Psoas muscle (tissue), 8 donors: ENCODE data around the gene GIPC3. TPM values are rescaled to one million over a fixed set of nuclear protein-coding genes. Genes with fewer than 3 reads are reported as not detected.

Experiments used
- ATAC-seq, 4 donors: fragments of 200-7000 bp; cut with Tn5 transposase; one replicate each; pipeline ENCODE4 v1.9.1; 2020; ENCODE audit warnings: moderate library complexity in 3 of 4, mild to moderate bottlenecking in 2 of 4
- DNase-seq, 2 donors: peaks; one replicate each; pipeline ENCODE4 v3.0.0-alpha.2; 2020
- H3K27ac ChIP-seq: fragments of 200-600 bp; one replicate; pipeline ENCODE4 v1.8.0; 2022
- H3K27me3 ChIP-seq, 3 donors: fragments of 200-600 bp in 1 of 3; one replicate each; pipeline versions ENCODE4 v1.6.1 to v1.8.0; 2013 to 2022; ENCODE audit warnings: low read length in 2 of 3, mild to moderate bottlenecking in 2 of 3, moderate library complexity in 1 of 3; ENCODE audit not compliant: insufficient read depth in 3 of 3
- H3K36me3 ChIP-seq, 2 donors: fragments of 200-600 bp in 1 of 2; one replicate each; pipeline versions ENCODE4 v1.6.1 to v1.8.0; 2013 to 2022; ENCODE audit warnings: low read depth in 1 of 2, mild to moderate bottlenecking in 1 of 2, moderate library complexity in 1 of 2; ENCODE audit not compliant: insufficient read depth in 1 of 2
- H3K4me1 ChIP-seq: fragments of 200-600 bp; one replicate; pipeline ENCODE4 v1.8.0; 2022
- H3K4me3 ChIP-seq: fragments of 200-600 bp; one replicate; pipeline ENCODE4 v1.8.0; 2022; ENCODE audit warnings: mild to moderate bottlenecking
- H3K9me3 ChIP-seq: fragments of 200-600 bp; one replicate; pipeline ENCODE4 v1.8.0; 2022
- WGBS, 3 donors: extraction: QIAGEN DNeasy Blood & Tissue Kit; methylation state at CpG; one replicate each; pipeline versions ENCODE4 v1.1.6 to v1.1.7; 2013; 5-methylcytosine and 5-hydroxymethylcytosine counted together
- intact Hi-C, 2 donors: fragments of 100-400 bp; cut with DNase I; formaldehyde crosslinking; loops; one replicate each; pipeline versions ENCODE4 v1.11.0 to v1.14.2; 2022
- polyA plus RNA-seq, 3 donors: library from polyadenylated mRNA; stranded (reverse); fragments of 200-250 nt; gene quantifications; one replicate each; pipeline ENCODE4 v1.2.3, GENCODE V29; 2013
- total RNA-seq, 4 donors: library from RNA; stranded (reverse); fragmentation: NEBNext Ultra II Directional in 2 of 4; extraction: Animal tissue kit (Norgen Biotek cat#: 25700) in 2 of 4; gene quantifications; one replicate each; pipeline versions ENCODE4 v1.2.1 to v1.2.4, GENCODE V29; 2021 to 2023
- TF ChIP-seq, protein P1 (sequence below): fragments of 200-600 bp; IDR thresholded peaks from one replicate; pipeline ENCODE4 v1.8.0; 2022; ENCODE audit warnings: antibody characterized with exemption
- donor health status: healthy with polysubstance abuse.
- donor health status: DM: no; HTN: no; CAD: no; lungs with moderate emphysema.
- donor health status: Bipolar disorder and iron deficiency.
- donor health status: healthy.
- donor health status: DM: yes; HTN: yes; CAD: no.
- donor health status: DM: no; HTN: no; CAD: no.
- donor health status: DM: no; HTN: no; CAD: no.
- donor health status: DM: yes; HTN: yes; CAD: no.

GIPC3 gene
- total and polyA plus RNA-seq, 7 donors: 0.30 to 1.1 (median 0.45) TPM

GRCh38 chr19:3593156-3593555, 7.9 kb downstream of the GIPC3 start:
- no peak overlapping the region for H3K27ac ChIP-seq
- no peak for ATAC-seq
- TF ChIP-seq, protein P1, sequence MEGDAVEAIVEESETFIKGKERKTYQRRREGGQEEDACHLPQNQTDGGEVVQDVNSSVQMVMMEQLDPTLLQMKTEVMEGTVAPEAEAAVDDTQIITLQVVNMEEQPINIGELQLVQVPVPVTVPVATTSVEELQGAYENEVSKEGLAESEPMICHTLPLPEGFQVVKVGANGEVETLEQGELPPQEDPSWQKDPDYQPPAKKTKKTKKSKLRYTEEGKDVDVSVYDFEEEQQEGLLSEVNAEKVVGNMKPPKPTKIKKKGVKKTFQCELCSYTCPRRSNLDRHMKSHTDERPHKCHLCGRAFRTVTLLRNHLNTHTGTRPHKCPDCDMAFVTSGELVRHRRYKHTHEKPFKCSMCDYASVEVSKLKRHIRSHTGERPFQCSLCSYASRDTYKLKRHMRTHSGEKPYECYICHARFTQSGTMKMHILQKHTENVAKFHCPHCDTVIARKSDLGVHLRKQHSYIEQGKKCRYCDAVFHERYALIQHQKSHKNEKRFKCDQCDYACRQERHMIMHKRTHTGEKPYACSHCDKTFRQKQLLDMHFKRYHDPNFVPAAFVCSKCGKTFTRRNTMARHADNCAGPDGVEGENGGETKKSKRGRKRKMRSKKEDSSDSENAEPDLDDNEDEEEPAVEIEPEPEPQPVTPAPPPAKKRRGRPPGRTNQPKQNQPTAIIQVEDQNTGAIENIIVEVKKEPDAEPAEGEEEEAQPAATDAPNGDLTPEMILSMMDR: no peak
- H3K4me1 ChIP-seq: no peaks in the 10 kb centered on the region
- no peaks in the 10 kb centered on the region for H3K9me3 ChIP-seq
- DNase-seq: no peak
- no peaks in the 10 kb centered on the region for H3K36me3 ChIP-seq
- WGBS, 3 donors: 26 to 39% (median 31%) methylated on average over 11 of the region's 11 CpGs
- H3K27me3 ChIP-seq: peaks cover 0 to 2% (median 0%) of the 10 kb centered on the region in 3 donors
- H3K4me3 ChIP-seq: no peak overlapping the region
- intact Hi-C loops: no loop called here

- Histone ChIP-seq H3K27ac (no peak overlapping the region), H3K4me3 (no peak overlapping the region), H3K4me1 (no peaks in the 10 kb centered on the region), H3K9me3 (no peaks in the 10 kb centered on the region), H3K27me3 (peaks cover 0 to 4% (median 0%) of the 10 kb centered on the region in 3 donors), H3K36me3 (no peaks in the 10 kb centered on the region)
- WGBS, 3 donors: 65% methylated on average over 27 to 34 of the region's 34 CpGs
- intact Hi-C loops: no loop called here
- ATAC-seq (no peak), DNase-seq (no peak)
- TF ChIP-seq, protein P1: no peak
Observed at GRCh38 chr19:3595521-3596061, 10.3 kb downstream of the GIPC3 start.

GRCh38 chr19:3599776-3600187, 14.5 kb downstream of the GIPC3 start:
- DNase-seq (no peak), ATAC-seq (no peak)
- 87 to 90% (median 89%) methylated on average over 26 to 28 of the region's 28 CpGs for WGBS, 3 donors
- H3K27me3 ChIP-seq: peaks cover 0 to 10% (median 7%) of the 10 kb centered on the region in 3 donors
- no peak overlapping the region for H3K27ac ChIP-seq
- TF ChIP-seq, protein P1: no peak
- H3K9me3 ChIP-seq: no peaks in the 10 kb centered on the region
- H3K4me1 ChIP-seq: no peaks in the 10 kb centered on the region
- no peaks in the 10 kb centered on the region for H3K36me3 ChIP-seq
- no peak overlapping the region for H3K4me3 ChIP-seq
- intact Hi-C loops: no loop called here

DNA sequence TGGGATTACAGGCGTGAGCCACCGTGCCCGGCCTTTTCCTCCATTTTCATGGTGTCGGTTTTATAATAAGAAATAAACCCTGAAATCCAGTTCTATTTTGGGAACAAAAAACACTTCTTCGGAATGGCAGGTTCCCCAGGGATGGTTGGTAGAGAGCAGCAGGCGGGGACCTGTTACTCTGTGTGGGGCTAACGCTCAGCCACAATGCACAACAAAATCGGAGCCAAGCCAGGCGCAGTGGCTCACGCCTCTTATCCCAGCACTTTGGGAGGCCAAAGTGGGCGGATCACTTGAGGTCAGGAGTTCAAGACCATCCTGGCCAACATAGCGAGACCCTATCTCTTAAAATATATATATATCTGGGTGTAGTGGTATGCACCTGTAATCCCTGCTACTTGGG, 15.7 kb downstream of the GIPC3 start:
- 64 to 76% (median 66%) methylated on average over 12 of the region's 12 CpGs for WGBS, 3 donors
- DNase-seq: no peak
- TF ChIP-seq, protein P1: no peak

More for the DNA sequence above, 15.7 kb downstream of the GIPC3 start:
- H3K4me1 ChIP-seq: no peaks in the 10 kb centered on the region
- intact Hi-C loops: no loop called here
- ATAC-seq: no peak
- no peaks in the 10 kb centered on the region for H3K9me3 ChIP-seq
- H3K4me3 ChIP-seq: no peak overlapping the region
- H3K27me3 ChIP-seq: peaks cover 0 to 23% (median 7%) of the 10 kb centered on the region in 3 donors
- H3K27ac ChIP-seq: no peak overlapping the region
- no peaks in the 10 kb centered on the region for H3K36me3 ChIP-seq
